ENCODE results near the gene CAB39.

CAB39 gene

DNA sequence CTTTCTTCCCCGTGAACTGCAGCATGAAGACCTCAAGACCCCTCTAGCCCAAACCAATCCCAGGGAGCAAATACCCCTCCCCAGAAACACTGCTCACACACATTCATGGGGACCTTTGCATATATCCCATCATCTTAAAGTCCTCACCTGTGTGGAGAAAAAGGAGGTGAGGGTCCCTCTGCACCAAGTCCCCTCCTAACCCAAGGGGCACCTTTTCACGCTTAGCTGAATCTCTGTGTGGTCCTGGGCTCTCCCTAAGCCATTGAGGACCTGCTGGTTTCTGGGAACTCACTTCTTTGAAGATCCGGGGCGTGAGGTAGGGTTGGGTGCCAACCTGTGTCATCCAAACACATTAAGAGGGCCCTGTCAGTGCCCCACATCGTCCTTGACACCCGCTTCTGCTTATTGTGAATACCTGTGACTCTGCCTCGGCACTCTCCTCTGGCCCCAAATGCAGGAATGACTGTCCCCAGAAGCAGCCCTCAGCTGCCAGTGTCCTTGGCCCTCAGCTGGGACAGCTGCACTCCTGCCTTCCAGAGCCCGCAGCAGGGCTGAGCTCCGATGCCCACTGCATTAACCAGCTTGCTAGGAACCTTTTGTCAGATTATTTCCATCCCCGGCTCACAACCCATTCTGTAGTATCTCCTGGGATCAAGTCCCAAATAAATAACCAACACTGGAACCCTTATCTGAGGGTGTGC, 110.8 kb downstream of the CAB39 start:
- no peak for DNase-seq

DNA sequence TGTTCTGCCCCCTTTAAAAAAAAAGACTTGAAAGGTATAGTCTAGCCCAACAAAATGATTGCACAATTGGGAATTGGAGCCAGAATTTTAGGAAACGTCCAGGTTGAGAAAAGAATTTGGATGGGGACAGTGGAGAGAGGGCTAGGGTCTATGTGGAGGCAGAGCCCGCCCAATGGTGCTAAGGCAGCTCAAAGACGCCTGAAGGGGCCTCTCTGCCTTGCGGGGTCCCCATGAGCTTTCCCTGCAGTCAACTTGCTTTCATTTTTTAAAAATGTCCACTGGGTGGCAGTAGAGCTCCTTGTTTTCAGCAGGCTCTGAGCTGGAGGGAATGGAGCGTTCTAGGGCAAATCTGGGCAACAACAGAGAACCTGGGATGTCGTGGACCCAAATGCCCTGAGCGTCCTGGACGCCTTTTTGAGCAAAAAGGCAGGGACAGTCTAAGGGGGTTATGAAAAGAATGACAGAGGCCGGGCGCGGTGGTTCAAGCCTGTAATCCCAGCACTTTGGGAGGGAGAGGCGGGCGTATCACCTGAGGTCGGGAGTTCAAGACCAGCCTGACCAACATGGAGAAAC, 111.8 kb downstream of the CAB39 start:
- DNase-seq, result peak; percentile 76

DNA sequence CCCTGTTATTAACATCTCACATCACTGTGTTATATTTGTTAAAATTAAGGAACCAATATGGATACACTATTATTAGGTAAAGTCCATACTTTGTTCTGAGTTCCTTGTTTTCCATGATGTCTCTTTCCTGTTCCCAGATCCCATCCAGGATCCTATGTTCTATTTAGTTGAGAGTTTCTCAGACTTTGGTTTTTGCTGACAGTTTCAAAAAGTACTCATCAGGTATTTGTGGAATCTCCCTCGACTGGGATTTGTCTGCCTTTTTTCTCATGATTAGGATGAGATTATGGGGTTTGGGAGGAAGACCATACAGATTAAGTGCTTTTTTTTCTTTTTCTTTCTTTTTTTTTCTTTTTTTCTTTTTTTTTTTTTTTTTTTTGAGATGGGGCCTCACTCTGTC, 112.7 kb downstream of the CAB39 start:
- DNase-seq, result no peak

DNA sequence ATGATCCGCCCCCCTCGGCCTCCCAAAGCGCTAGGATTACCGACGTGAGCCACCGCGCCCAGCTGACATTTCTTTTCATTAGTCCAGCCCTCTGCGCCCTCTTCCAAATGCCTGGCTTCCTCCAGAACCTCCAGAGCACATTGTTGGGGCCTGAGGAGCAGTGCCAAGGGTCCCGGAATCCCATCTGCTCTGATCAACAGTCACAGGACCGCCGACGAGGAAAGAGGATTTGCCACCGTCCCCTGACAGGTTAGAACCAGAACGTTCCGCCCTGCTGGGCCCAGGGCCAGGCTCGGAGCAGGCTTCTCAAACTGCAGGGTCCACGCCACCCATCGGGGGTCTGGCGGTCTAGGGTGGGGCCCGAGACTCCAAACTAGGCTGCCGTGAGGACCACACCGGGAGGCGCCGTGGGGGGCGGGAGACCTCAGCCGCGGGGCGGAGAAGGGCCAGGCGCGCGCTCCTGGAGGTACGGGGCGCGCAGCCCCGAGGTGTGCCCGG, 115.2 kb downstream of the CAB39 start:
- no peak for DNase-seq

DNA sequence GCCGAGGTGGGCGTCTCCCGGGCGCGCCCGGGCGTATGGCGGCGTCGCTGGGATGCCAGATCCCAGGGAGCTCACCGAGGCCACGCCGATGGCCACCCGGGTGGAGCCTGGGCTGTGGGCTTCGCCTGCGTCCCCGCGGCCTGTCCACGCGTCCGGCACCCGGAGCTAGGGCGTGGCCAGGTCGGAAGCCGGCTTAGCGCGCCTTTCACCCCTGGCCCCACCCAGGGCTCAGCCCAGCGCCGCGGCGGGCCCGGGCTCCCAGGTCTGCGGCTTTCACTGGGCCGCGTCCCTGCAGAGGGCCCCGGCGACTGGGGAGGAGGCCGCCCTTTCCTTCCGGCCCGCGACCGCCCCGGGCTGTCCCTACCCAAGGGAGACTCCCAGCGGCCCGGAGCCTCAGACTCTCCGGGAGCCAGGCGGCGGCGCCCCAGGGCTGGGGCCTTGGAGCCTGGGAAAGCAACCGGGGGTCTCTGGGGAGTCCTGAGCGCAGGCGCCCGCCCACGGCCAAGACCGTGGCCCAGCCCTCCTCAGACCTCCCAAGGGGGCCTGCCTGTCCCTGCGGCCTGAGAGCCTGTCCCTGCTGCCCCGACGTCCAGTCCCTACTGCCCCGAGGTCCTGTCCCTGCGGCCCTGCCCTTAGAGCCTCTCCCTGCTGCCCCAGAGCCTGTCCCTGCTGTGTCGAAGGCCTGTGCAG, 115.8 kb downstream of the CAB39 start:
- DNase-seq, result no peak

DNA sequence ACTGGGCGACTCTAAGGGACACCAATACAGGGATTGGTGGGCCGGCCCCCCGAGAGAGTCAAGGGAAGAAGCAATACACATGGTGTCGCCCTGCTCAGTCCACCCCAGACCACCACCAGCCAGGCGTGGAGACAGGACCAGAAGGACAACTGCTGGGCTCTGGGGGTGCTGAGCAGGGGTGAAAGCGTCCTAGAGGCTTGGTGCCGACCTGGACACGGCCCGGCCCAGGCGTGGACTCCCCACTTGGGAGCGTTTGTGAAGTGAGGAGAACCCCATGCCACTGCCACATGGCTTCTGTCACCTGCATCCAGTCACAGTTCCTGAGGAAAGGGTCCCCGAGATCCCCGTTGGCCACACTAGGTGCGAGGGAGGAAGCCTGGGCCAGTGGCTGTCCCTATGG, 116.7 kb downstream of the CAB39 start:
- no peak for DNase-seq

DNA sequence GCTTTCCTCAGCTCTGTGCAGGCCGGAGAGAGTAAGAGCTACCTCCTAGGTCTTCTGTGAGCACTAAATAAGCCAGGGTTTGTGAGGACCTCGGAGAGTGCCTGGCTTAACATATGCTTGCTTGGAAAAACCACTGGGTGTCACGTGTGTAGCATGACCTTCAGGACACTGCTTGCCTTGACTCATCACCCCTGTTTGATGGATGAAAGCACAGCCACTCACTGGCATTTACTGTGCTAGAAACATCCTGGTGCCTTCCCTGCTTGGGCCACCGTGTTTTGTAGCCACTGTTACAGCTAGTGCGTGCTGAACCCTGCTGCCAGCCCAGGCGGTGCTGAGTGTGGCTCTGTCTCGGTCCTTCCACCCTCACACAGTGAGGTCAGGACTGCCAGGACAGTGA, 117.3 kb downstream of the CAB39 start:
- no peak for DNase-seq

DNA sequence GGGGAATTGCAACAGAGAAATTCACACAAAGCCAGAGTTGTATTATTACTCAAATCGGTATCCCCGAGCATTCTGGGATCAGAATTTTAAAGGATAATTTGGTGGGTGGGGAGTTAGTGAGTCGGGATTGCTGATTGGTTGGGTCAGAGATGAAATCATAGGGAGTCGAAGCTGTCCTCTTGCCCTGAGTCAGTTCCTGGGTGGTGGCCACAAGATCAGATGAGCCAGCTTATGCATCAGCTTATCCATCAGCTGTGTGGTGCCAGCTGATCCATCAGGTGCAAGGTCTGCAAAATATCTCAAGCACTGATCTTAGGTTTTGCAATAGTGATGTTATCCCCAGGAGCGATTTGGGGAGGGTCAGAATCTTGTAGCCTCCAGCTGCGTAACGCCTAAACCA, 117.8 kb downstream of the CAB39 start:
- no peak for DNase-seq

DNA sequence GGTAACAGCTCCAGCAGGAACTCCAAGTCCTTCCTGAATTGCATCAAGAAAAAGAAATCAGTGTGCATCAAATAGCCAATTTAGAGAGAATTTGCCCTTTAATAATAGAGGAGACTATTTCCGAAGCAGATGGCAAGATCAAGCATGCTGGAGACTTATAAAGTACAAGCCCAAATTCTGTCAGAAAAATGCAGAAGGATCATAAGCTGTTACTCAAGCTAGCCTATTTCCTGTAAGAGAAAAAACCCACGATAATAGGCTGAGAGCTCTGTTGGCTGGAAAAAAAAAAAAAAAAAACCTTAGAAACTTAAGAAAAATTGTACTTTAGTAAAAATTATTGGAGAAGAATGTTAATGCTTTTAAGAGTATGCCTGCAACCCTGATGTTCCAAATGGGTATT, 127.7 kb downstream of the CAB39 start:
- DNase-seq, result no peak

DNA sequence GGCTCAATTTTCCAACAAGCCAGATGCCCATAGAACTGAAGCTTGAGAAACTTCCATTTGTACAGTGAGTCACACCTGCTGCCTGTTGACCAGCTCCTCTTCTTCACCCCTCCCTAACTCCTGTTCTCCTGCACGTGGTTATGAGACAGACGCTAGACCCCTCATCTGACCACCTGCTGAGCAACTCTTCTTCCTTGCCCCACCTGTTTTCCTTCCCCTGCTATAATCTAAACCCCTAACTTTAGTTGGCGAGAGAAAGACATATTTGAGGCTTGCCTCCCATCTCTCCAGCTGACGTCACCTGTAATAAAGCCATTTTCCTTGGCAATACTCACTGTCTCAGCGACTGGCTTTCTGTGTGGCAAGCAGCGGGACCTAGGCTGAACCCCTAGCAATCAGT, 129.8 kb downstream of the CAB39 start:
- DNase-seq, result no peak

DNA sequence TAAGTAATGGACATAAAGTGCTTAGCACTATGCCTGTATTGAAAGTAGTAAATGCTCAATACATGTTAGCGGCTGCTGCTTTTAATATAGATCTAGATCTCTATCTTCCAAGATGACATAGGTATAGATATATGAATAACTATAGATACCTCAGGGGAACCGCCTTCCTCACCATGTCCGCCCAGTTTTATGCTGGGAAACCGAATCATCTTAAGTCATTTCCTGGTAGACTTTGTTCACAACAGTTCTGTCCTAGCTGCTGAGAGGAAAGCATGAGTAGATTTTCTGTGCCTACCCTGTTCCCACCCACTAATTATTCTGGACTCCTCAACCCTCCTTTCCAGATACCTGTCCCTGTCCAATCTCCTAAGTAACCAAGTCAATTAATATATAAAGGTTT, 130.5 kb downstream of the CAB39 start:
- no peak for DNase-seq

DNA sequence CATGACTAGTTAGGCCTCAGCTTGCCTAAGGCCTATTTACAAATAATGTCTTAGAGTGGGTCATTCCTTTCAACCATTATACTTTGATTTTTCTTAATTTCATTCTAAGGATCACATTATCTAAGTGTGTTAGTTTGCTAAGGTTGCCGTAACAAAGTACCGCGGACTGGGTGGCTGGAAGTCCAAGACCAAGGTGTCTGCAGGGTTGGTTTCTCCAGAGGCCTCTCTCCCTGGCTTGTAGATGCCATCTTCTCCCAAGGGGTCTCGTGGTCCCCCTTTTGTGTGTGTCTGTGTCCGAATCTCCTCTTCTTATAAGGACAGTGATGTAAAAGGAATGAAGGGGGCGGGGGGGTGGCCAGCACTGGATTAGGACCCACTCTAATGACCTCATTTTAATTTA, 133.7 kb downstream of the CAB39 start:
- DNase-seq, result no peak

DNA sequence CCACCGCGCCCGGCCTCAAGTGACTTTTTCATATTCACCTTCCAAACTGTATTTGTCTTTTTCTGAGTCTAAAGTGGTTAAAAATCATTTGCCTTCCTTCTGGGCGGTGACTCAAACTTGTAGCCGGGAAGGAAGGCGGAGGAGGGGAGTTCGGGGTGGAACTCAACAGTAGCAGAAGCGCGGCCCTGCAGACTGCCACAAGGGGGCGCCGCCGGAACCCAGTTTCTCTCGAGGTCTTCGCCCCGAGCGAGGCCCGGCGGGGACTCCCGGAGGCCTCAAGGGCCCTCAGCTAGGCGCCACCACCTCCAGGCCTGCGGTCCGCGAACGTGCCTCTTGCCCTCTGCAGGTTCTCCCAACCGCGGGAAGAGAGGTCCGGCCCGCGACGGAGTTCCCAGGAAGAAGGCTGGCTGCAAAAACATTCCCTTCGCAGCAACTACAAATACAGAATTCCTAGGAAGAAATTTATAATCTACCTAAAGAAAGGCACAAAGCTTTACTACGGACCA, 135.3 kb downstream of the CAB39 start:
- peak; percentile 88 for DNase-seq

DNA sequence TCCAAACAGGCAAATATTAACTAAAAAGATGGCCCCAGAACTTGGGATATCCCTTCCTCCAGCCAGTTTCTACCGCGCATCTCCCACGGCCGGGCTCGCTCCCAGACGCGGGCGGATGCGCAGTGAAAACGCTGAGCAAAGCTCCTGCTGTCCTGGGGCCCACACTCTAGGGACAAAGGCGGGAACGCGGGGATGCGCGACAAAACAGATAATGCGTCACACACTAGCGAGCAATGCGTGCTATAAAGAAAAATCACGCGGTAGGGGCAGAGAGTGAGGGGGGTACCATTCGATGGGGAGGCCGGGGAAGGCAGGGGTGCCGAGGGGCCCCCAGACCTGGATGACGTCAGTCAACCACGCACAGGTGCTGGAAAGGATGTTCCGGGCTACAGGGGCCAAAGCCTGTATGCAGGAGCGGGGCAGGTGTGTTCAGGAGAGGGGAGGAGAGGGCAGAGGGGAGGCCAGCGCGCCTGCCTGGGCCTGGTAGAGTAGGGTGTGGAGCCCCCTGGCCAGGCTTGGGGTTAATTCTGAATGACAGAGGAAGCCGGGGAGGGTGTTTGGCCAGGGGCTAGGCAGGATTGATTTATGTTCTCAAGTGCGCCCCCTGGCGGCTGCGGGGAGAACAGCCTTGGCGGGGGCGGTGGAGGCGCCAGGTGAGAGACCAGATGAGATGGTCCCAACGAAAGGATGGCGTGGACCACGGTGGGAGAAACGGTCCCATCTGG, 137.2 kb downstream of the CAB39 start:
- no peak for DNase-seq

DNA sequence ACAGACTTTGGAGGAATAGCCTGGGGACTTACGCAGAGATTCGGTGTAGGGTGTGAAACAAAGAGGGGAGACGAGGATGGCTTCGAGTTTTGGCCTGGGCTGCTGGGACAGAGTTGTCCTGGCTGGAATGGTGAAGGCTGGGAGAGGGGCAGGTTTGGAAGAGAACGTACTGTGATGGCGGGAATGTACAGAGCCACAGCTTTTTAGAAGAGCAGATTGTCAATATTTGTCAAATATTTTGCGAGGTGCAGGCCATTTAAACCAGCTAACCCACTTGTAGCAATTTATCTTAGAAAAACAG, 137.7 kb downstream of the CAB39 start:
- DNase-seq, result no peak

DNA sequence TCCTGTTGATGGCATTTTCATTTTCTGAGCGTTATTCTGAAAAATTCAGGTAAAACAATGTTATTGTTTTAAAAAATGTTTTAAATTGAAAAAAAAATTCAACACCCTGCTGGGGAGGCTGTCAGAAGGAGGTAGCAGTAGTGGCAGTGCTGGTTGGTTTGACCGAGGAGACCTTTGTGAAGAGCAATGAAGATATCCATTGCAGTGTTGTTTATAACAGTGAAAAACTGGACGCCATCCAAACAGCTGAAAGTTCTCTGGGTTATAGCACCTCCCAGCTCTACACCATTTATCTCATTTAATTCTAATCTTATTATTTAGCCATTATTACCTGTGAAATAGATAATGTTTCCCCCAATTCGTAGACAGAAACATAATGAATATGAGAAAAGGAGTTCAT, 139.5 kb downstream of the CAB39 start:
- no peak for DNase-seq

DNA sequence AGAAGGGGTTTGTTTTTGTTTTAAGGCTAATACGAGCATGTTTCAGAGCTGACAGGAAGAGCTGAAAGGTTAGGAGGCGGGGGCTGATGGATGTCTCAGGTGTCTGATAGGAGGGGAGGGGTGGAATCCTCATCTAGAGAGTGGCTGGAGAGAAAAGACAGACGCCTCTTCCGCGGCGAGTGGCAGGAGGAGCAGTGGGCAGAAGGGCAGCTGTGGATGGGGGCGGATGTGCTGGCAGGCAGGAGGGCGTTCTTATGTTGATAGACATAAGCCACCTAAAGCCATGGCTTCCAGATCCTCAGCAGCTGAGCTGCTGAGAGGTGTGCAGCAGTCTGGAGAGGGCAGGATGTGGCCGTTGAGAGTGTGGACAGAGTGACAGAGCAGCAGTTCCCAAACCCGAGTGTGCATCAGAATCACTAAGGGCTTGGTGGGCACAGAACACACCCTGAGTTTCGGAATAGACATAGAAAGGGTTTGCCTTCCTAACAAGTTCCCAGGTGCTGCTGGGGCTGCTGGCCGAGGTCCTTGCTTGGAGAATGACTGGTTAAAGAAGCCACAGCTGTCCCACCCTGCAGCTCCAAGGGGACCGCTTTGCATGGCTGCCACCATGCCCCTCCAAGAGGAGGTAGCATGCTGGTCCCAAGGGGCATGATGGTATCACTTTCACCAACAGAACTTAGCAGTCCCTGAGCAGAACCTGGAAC, 149.1 kb downstream of the CAB39 start:
- peak; percentile 13 for DNase-seq

DNA sequence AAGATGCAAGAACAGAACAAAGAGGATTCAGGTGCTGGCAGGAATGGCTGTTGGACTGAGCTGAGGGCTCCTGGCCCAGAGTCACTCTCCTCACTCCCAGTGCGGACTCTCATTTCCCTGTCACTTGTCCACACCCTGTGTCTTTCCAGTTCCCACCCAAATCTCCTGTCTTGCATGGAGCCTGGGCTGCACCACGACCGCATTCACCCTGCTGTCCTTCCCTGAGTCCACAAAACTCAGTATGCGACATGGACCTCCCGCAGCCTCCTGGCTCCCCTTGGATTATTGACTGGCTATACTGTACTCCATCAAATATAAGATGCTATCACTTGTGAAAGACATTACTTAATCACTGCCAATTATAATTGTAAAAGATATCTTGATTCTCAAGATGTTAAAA, 149.7 kb downstream of the CAB39 start:
- DNase-seq, result no peak

DNA sequence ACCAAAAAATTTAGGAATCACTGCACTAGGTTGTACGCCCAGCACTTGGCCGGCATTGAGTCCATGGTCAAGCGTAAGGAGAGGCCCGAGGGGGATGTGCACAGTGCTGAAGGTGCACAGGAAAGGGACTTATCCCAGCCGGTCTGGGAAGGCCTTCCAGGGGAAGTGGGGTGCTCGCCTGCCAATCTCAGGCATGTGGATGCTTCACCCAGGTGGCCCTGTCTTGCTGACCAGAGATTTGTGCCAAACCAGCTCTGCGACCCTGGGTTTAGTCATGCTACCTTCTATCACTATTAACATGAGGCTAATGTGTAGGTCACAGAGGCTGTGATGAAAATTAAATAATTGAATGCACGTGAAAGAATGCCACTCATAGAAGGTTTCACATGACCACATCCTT, 150.4 kb downstream of the CAB39 start:
- DNase-seq, result no peak

DNA sequence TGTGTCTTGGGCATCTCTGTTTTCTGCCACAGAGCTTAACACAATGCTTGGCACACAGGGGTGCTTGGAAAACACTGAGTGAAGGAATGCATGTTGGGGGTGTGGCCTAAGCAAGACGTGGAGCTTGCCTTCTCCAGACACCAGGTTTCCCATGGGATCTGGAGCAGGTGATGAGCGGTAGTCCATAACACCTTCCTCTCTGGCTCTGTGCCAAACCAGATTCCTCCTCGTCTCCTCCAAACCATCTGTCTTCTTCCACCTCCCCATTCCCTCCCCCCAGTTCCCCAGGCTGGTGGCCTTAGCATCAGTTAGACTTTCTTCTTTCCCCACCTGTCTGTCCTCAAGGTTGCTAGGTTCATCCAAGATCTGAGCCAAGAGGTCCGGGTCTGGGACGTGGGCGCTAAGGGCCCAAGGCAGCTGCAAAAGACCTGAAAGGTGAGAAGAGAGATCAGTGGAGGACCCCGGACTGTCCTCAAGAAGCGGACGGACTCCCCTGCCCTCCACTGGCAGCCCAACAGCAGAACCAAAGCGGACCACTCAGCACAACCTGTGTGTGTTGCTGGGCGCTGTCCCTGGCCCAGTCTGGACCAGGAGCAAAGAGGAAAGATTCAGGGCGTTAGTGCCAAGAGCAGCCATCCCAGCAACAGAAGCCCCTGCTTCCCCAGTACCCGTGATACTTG, 150.9 kb downstream of the CAB39 start:
- no peak for DNase-seq

DNA sequence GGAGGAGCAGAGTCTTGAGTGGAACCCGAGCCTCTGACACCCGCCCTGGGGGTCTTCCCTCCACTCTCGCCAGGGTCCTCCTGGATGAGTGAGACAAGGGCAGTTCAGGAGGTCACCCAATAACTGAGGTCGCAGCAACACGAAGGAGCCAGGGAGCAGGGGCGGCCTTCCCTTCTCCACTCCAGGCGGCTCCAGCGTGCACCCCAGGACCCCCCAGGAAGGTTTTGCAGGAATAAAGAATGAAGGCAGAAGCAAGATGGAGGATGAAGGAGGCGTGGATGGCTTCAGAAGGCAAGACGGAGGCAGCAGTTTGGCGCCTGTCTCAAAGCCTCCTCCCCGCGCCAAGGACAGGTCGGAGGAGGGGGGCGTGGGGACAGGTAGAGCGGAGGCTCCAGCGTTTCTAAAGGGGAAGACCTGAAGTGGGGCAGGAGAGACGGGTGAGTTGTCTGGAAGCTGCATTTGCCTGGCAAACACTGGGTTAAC, 151.5 kb downstream of the CAB39 start:
- DNase-seq, result no peak

DNA sequence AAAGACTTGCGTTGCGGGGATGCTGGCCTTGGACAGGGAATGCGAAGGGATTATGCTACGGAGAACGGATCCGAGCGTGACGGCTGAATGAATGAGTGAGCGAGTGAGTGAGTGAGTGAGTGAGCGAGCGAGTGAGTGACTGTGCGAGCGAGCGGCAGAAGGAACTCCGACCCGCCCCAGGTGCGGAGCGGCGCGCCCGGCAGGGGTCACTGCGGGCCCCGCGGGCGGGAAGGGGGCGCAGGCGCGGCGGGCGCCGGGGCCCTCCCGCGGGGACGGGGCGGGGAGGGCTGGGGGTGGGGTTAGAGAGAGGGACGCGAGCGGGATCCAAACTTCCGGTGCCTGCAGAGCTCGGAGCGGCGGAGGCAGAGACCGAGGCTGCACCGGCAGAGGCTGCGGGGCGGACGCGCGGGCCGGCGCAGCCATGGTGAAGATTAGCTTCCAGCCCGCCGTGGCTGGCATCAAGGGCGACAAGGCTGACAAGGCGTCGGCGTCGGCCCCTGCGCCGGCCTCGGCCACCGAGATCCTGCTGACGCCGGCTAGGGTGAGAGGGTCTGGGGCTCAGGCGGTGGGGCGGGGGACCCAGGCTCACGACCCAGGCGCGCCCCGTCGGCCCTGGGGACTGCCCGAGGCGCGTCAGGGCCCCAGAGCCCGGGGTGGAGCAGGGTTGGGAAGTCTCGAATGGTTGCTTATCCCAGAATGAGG, 152.1 kb downstream of the CAB39 start, which contains the start of gene ITM2C:
Gene ITM2C, plus strand, starts transcription at position 338 of the 702 bp plus-strand sequence. Its CDS starts 84 bp downstream, at position 422.
- peak; percentile 83 for DNase-seq

Data from RPMI8226 (cell line).